ENCODE measurements around the gene PPP1R36.

DNA sequence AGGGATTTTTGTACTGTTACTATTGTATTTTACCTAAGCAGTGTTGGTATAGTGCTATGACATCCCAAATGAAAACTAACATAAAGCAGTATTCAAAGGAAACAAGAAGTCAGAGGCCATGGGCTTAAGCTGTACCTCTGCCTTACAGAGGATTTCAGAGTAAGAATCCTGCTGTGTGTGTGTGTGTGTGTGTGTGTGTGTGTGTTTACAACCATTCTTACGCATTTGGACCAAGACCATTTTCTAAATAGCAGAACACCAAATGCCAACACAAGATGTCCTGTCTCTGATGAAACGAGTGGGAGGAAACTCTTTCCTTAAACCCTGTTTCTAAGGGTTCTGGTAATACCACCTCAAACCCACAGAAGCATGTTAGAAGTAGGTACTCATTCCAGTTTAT lies 64.4 kb downstream of the PPP1R36 start:
- TF ChIP-seq, protein P1, sequence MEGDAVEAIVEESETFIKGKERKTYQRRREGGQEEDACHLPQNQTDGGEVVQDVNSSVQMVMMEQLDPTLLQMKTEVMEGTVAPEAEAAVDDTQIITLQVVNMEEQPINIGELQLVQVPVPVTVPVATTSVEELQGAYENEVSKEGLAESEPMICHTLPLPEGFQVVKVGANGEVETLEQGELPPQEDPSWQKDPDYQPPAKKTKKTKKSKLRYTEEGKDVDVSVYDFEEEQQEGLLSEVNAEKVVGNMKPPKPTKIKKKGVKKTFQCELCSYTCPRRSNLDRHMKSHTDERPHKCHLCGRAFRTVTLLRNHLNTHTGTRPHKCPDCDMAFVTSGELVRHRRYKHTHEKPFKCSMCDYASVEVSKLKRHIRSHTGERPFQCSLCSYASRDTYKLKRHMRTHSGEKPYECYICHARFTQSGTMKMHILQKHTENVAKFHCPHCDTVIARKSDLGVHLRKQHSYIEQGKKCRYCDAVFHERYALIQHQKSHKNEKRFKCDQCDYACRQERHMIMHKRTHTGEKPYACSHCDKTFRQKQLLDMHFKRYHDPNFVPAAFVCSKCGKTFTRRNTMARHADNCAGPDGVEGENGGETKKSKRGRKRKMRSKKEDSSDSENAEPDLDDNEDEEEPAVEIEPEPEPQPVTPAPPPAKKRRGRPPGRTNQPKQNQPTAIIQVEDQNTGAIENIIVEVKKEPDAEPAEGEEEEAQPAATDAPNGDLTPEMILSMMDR (IDR thresholded peaks at IDR 0.05), result no peak
- TF ChIP-seq POLR2A (IDR thresholded peaks at IDR 0.05), result no peak

Measured in body of pancreas (tissue), 4 donors.